DMS 273 treated with DMSO at 0.1 percent for 48 hours (cell line): ENCODE results near the gene CD58.

Source experiments
- DNase-seq: peaks from one replicate; lab custom pipeline; 2025; lab: John Stamatoyannopoulos, UW

Gene CD58

GRCh38 chr1:116538544-116538943, 32.3 kb downstream of the CD58 start:
- DNase-seq: peak; percentile 99

GRCh38 chr1:116537898-116538297, 32.9 kb downstream of the CD58 start:
- no peak for DNase-seq

- DNase-seq: no peak
Measured at GRCh38 chr1:116537040-116537831, 33.6 kb downstream of the CD58 start.

- DNase-seq: no peak
Measured at GRCh38 chr1:116534014-116534739, 36.6 kb downstream of the CD58 start.

GRCh38 chr1:116533429-116533820, 37.4 kb downstream of the CD58 start:
- no peak for DNase-seq

- no peak for DNase-seq
Measured at GRCh38 chr1:116532671-116533428, 38.0 kb downstream of the CD58 start.

GRCh38 chr1:116531917-116532316, 38.9 kb downstream of the CD58 start:
- DNase-seq: no peak

- no peak for DNase-seq
Measured at GRCh38 chr1:116529681-116530080, 41.1 kb downstream of the CD58 start.

GRCh38 chr1:116529199-116529631, 41.6 kb downstream of the CD58 start:
- no peak for DNase-seq

- DNase-seq: no peak
Measured at GRCh38 chr1:116528329-116529083, 42.3 kb downstream of the CD58 start.

GRCh38 chr1:116525440-116525839, 45.4 kb downstream of the CD58 start:
- DNase-seq: no peak

- no peak for DNase-seq
Measured at GRCh38 chr1:116521186-116521585, 49.6 kb downstream of the CD58 start.

GRCh38 chr1:116518400-116518799, 52.4 kb downstream of the CD58 start:
- DNase-seq: no peak

GRCh38 chr1:116516631-116517030, 54.2 kb downstream of the CD58 start:
- no peak for DNase-seq

- no peak for DNase-seq
Measured at GRCh38 chr1:116515702-116516101, 55.1 kb downstream of the CD58 start.

GRCh38 chr1:116514708-116515525, 55.9 kb downstream of the CD58 start:
- no peak for DNase-seq

GRCh38 chr1:116513956-116514355, 56.9 kb downstream of the CD58 start:
- DNase-seq: no peak

GRCh38 chr1:116511459-116512019, 59.3 kb downstream of the CD58 start:
- DNase-seq: no peak

- DNase-seq: no peak
Measured at GRCh38 chr1:116510361-116510760, 60.5 kb downstream of the CD58 start.
